A673 (cell line): ENCODE data around the gene GART. TPM values are rescaled to one million over a fixed set of nuclear protein-coding genes. Genes with fewer than 3 reads are reported as not detected.

Experiments
- BruUV-seq: library from RNA; stranded (reverse); fragments of 400-500 nt; replicated peaks from 2 replicates; lab custom pipeline; 2021; lab: Mats Ljungman, UMichigan
- CTCF ChIA-PET: fragments of 300-600 bp; sonication (Branson Sonifier 250); formaldehyde crosslinking; loops from one replicate; lab custom pipeline; 2022; ENCODE audit warnings: antibody characterized with exemption; lab: Charles Lee
- POLR2A ChIA-PET: fragments of 300-600 bp; sonication (Branson Sonifier 250); formaldehyde crosslinking; loops from one replicate; lab custom pipeline; 2022; ENCODE audit warnings: antibody characterized with exemption; ENCODE audit not compliant: low non-redundant PET; lab: Charles Lee
- DNase-seq: peaks from one replicate; pipeline ENCODE4 v3.0.0-alpha.2; 2015; ENCODE audit warnings: low spot score
- H3K27ac ChIP-seq: fragments of 200-600 bp; sonication (generic); 2 replicates; pipeline ENCODE4 v1.5.1; 2016; ENCODE audit warnings: mixed run types, low read depth, mild to moderate bottlenecking, mixed read lengths, antibody characterized with exemption, low read length; ENCODE audit not compliant: poor library complexity, severe bottlenecking
- H3K27me3 ChIP-seq: fragments of 200-600 bp; sonication (generic); replicated peaks from 2 replicates; pipeline ENCODE4 v1.6.1; 2017; ENCODE audit warnings: mixed run types, low read depth, mild to moderate bottlenecking, mixed read lengths, antibody characterized with exemption, low read length; ENCODE audit not compliant: insufficient read depth, poor library complexity
- H3K36me3 ChIP-seq: fragments of 200-600 bp; sonication (generic); 2 replicates; pipeline ENCODE4 v1.6.1; 2016; ENCODE audit warnings: mixed run types, mild to moderate bottlenecking, mixed read lengths, antibody characterized with exemption, low read length; ENCODE audit not compliant: insufficient read depth, poor library complexity, severe bottlenecking
- H3K4me1 ChIP-seq: fragments of 200-600 bp; sonication (generic); 2 replicates; pipeline ENCODE4 v1.6.1; 2017; ENCODE audit warnings: mixed run types, mild to moderate bottlenecking, mixed read lengths, antibody characterized with exemption, low read length; ENCODE audit not compliant: insufficient read depth, poor library complexity, severe bottlenecking
- H3K4me3 ChIP-seq: fragments of 200-600 bp; sonication (generic); 2 replicates; pipeline ENCODE4 v1.5.1; 2016; ENCODE audit warnings: low read depth, mixed run types, mild to moderate bottlenecking, mixed read lengths, low read length; ENCODE audit not compliant: poor library complexity, severe bottlenecking
- H3K9me3 ChIP-seq: fragments of 200-600 bp; sonication (generic); 2 replicates; pipeline ENCODE4 v1.6.1; 2016; ENCODE audit warnings: mixed run types, low read depth, mild to moderate bottlenecking, mixed read lengths, antibody characterized with exemption, low read length; ENCODE audit not compliant: poor library complexity, severe bottlenecking
- CTCF ChIP-seq: fragments of 300-800, 200-600 bp; sonication (generic); conservative IDR thresholded peaks from 2 replicates; pipeline ENCODE4 v1.5.1; 2017; ENCODE audit warnings: low read depth, mild to moderate bottlenecking, antibody characterized with exemption, low read length, moderate library complexity, mixed read lengths
- EZH2 ChIP-seq: fragments of 200-600 bp; sonication (generic); IDR thresholded peaks from 2 replicates; pipeline ENCODE4 v1.6.1; 2017; ENCODE audit warnings: borderline replicate concordance, low read depth, mild to moderate bottlenecking, mixed read lengths, antibody characterized with exemption, low read length; ENCODE audit not compliant: poor library complexity, severe bottlenecking
- intact Hi-C: fragments of 100-400 bp; cut with micrococcal nuclease; formaldehyde crosslinking; loops from one replicate; pipeline ENCODE4 v1.10.0; 2022; ENCODE audit not compliant: unreplicated experiment
- total RNA-seq: library from RNA; stranded (reverse); gene quantifications from 2 replicates; pipeline ENCODE4 v1.2.3, GENCODE V29; 2021

Gene GART
- total RNA-seq, 1 experiment from 2014 or later = 210 TPM

- H3K9me3 ChIP-seq = no peaks in the 10 kb centered on the region
- intact Hi-C loops = no loop called here
- ChIA-PET POLR2A (no interaction called here), CTCF (no interaction called here)
- H3K27me3 ChIP-seq = no peaks in the 10 kb centered on the region
- peaks cover 92% of the 10 kb centered on the region for H3K36me3 ChIP-seq
- no peak overlapping the region for H3K27ac ChIP-seq
- TF ChIP-seq CTCF = no peak
- no peaks in the 10 kb centered on the region for H3K4me1 ChIP-seq
- DNase-seq = no peak
- no peak overlapping the region for H3K4me3 ChIP-seq
- no TSS peak for BruUV-seq
Measured at GRCh38 chr21:33552093-33552998, 10.4 kb upstream of the GART start.

DNA sequence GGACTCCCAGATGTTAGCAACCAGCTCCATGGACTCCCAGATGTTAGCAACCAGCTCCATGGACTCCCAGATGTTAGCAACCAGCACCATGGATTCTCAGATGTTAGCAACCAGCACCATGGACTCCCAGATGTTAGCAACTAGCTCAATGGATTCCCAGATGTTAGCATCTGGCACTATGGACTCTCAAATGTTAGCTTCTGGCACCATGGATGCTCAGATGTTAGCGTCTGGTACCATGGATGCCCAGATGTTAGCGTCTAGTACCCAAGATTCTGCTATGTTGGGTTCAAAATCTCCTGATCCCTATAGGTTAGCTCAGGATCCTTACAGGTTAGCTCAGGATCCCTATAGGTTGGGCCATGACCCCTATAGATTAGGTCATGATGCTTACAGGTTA lies 9.7 kb upstream of the GART start:
- Histone ChIP-seq H3K9me3 (no peaks in the 10 kb centered on the region), H3K27me3 (no peaks in the 10 kb centered on the region), H3K4me3 (no peak overlapping the region), H3K36me3 (peaks cover 93% of the 10 kb centered on the region), H3K27ac (no peak overlapping the region), H3K4me1 (no peaks in the 10 kb centered on the region)
- ChIA-PET CTCF (no interaction called here), POLR2A (no interaction called here)
- no TSS peak for BruUV-seq
- no peak for TF ChIP-seq CTCF
- no peak for TF ChIP-seq EZH2
- no peak for DNase-seq
- intact Hi-C loops = no loop called here

DNA sequence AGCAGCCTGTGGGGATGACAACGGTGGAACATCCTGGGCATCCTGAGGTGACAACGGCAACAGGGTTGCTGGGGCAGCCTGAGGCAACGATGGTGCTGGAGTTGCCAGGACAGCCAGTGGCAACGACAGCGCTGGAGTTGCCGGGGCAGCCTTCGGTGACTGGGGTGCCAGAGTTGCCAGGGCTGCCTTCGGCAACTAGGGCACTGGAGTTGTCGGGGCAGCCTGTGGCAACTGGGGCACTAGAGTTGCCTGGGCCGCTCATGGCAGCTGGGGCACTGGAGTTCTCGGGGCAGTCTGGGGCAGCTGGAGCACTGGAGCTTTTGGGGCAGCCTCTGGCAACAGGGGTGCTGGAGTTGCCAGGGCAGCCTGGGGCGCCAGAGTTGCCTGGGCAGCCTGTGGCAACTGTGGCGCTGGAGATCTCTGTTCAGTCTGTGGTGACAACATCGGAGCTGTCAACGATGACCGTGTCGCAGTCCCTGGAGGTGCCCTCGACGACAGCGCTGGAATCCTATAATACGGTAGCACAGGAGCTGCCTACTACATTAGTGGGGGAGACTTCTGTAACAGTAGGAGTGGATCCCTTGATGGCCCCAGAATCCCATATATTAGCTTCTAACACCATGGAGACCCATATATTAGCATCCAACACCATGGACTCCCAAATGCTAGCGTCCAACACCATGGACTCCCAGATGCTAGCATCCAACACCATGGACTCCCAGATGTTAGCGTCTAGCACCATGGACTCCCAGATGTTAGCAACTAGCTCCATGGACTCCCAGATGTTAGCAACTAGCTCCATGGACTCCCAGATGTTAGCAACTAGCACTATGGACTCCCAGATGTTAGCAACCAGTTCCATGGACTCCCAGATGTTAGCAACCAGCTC lies 9.1 kb upstream of the GART start:
- Histone ChIP-seq H3K27me3 (no peaks in the 10 kb centered on the region), H3K27ac (no peak overlapping the region), H3K4me3 (no peak overlapping the region), H3K4me1 (no peaks in the 10 kb centered on the region), H3K9me3 (no peaks in the 10 kb centered on the region), H3K36me3 (peaks cover 97% of the 10 kb centered on the region)
- ChIA-PET CTCF (no interaction called here), POLR2A (no interaction called here)
- BruUV-seq = no TSS peak
- intact Hi-C loops = no loop called here
- DNase-seq = no peak
- TF ChIP-seq CTCF = no peak
- TF ChIP-seq EZH2 = no peak
